SK-N-SH treated with all-trans-retinoic acid at 6 μM for 48 hours (cell line): ENCODE measurements around the gene OR1J1.

Source experiments
- ATAC-seq: fragments of 200-7000 bp; cut with Tn5 transposase; 3 replicates; pipeline ENCODE4 v1.9.1; 2020; ENCODE audit warnings: mild to moderate bottlenecking, moderate library complexity
- BACH2 ChIP-seq: fragments of 250-450 bp; sonication (Bioruptor Pico); IDR thresholded peaks from 2 replicates; pipeline ENCODE4 v1.9.0; 2021; ENCODE audit warnings: mild to moderate bottlenecking, borderline replicate concordance
- CSDC2 ChIP-seq: fragments of 250-450 bp; sonication (Bioruptor Pico); IDR thresholded peaks from 2 replicates; pipeline ENCODE4 v1.5.0; 2020; ENCODE audit warnings: mild to moderate bottlenecking, moderate library complexity
- ESRRG ChIP-seq: fragments of 250-450 bp; sonication (Bioruptor Pico); IDR thresholded peaks from 2 replicates; pipeline ENCODE4 v1.6.1; 2021; ENCODE audit warnings: mild to moderate bottlenecking
- GLIS3 ChIP-seq: fragments of 250-450 bp; sonication (Bioruptor Pico); IDR thresholded peaks from 2 replicates; pipeline ENCODE4 v1.5.0; 2020; ENCODE audit warnings: mild to moderate bottlenecking, moderate library complexity
- OSR1 ChIP-seq: fragments of 250-450 bp; sonication (Bioruptor Pico); IDR thresholded peaks from 2 replicates; pipeline ENCODE4 v1.8.0; 2022; ENCODE audit warnings: moderate library complexity, mild to moderate bottlenecking, inconsistent platforms
- PPARA ChIP-seq: fragments of 250-450 bp; sonication (Bioruptor Pico); IDR thresholded peaks from 2 replicates; pipeline ENCODE4 v1.5.0; 2020; ENCODE audit warnings: mild to moderate bottlenecking, borderline replicate concordance
- RARB ChIP-seq: fragments of 250-450 bp; sonication (Bioruptor Pico); IDR thresholded peaks from 2 replicates; pipeline ENCODE4 v1.8.0; 2021; ENCODE audit warnings: mild to moderate bottlenecking, moderate library complexity
- SNAI2 ChIP-seq: fragments of 250-450 bp; sonication (Bioruptor Pico); IDR thresholded peaks from 2 replicates; pipeline ENCODE4 v1.5.0; 2020; ENCODE audit warnings: mild to moderate bottlenecking, moderate library complexity
- TCF4 ChIP-seq: fragments of 250-450 bp; sonication (Bioruptor Pico); IDR thresholded peaks from 2 replicates; pipeline ENCODE4 v1.8.0; 2021; ENCODE audit warnings: mild to moderate bottlenecking, moderate library complexity, borderline replicate concordance
- TOX ChIP-seq: fragments of 250-450 bp; sonication (Bioruptor Pico); IDR thresholded peaks from 2 replicates; pipeline ENCODE4 v1.8.0; 2021; ENCODE audit warnings: mild to moderate bottlenecking, moderate library complexity, borderline replicate concordance
- ZC3H10 ChIP-seq: fragments of 250-450 bp; sonication (Bioruptor Pico); IDR thresholded peaks from 2 replicates; pipeline ENCODE4 v1.5.1; 2021; ENCODE audit warnings: mild to moderate bottlenecking, moderate library complexity
- ZFP3 ChIP-seq: fragments of 250-450 bp; sonication (Bioruptor Pico); IDR thresholded peaks from 2 replicates; pipeline ENCODE4 v1.5.0; 2020; ENCODE audit warnings: mild to moderate bottlenecking, moderate library complexity
- ZFP30 ChIP-seq: fragments of 450-650 bp; formaldehyde crosslinking; IDR thresholded peaks from 2 replicates; pipeline ENCODE4 v1.5.0; 2022; ENCODE audit warnings: mild to moderate bottlenecking, moderate library complexity
- ZNF565 ChIP-seq: fragments of 450-650 bp; formaldehyde crosslinking; conservative IDR thresholded peaks from 2 replicates; pipeline ENCODE4 v1.5.0; 2020; ENCODE audit warnings: low read depth, mild to moderate bottlenecking, moderate library complexity
- ZNF70 ChIP-seq: fragments of 450-650 bp; formaldehyde crosslinking; IDR thresholded peaks from 2 replicates; pipeline ENCODE4 v1.5.0; 2020; ENCODE audit warnings: mild to moderate bottlenecking, moderate library complexity
- ZNF8 ChIP-seq: fragments of 450-650 bp; formaldehyde crosslinking; IDR thresholded peaks from 2 replicates; pipeline ENCODE4 v1.5.0; 2020; ENCODE audit warnings: mild to moderate bottlenecking, moderate library complexity
- TF ChIP-seq, protein P1 (sequence below): fragments of 250-450 bp; sonication (Bioruptor Pico); IDR thresholded peaks from 2 replicates; pipeline ENCODE4 v1.5.1; 2021; ENCODE audit warnings: mild to moderate bottlenecking, moderate library complexity
- TF ChIP-seq, protein P2 (sequence below): fragments of 250-450 bp; sonication (Bioruptor Pico); IDR thresholded peaks from 2 replicates; pipeline ENCODE4 v1.5.0; 2020; ENCODE audit warnings: mild to moderate bottlenecking, moderate library complexity
- TF ChIP-seq, protein P3 (sequence below): fragments of 250-450 bp; sonication (Bioruptor Pico); IDR thresholded peaks from 2 replicates; pipeline ENCODE4 v1.8.0; 2020; ENCODE audit warnings: mild to moderate bottlenecking, moderate library complexity, borderline replicate concordance
- TF ChIP-seq, protein P4 (sequence below): fragments of 250-450 bp; sonication (Bioruptor Pico); IDR thresholded peaks from 2 replicates; pipeline ENCODE4 v1.8.0; 2021; ENCODE audit warnings: low read depth, mild to moderate bottlenecking, moderate library complexity, borderline replicate concordance
- TF ChIP-seq, protein P5 (sequence below): fragments of 250-450 bp; sonication (Bioruptor Pico); IDR thresholded peaks from 2 replicates; pipeline ENCODE4 v1.5.1; 2020; ENCODE audit warnings: low read depth, mild to moderate bottlenecking, moderate library complexity

The OR1J1 gene

DNA sequence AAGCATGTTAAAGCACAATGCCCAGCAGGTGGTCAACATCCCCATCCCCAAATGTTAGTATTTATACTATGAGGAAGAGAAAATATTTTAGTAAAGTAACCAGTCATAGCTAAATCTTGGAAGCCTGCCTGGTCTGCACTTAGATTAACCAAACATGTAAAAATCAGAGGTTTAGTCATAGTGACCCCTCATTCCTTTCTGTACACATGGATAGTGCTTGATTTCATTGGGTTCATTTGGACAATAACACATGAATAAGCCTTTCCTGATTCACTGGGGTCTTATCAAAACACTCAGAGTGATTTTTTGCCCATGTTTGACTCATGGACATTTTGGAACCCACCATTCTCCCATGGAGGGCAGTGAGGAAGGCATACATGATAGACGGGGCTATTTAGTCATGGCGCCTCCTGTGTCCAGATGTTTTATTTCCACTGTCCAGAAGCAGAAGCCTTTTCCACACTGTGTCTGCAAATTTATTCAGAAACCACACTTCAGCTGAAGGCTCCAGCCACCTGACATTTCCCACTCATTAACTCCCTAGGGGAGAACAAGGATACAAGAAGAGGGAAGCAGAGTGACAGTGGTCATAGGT is 32.5 kb downstream of the OR1J1 start:
- peak; percentile 58; the same call in 2 of the 3 replicates for ATAC-seq

DNA sequence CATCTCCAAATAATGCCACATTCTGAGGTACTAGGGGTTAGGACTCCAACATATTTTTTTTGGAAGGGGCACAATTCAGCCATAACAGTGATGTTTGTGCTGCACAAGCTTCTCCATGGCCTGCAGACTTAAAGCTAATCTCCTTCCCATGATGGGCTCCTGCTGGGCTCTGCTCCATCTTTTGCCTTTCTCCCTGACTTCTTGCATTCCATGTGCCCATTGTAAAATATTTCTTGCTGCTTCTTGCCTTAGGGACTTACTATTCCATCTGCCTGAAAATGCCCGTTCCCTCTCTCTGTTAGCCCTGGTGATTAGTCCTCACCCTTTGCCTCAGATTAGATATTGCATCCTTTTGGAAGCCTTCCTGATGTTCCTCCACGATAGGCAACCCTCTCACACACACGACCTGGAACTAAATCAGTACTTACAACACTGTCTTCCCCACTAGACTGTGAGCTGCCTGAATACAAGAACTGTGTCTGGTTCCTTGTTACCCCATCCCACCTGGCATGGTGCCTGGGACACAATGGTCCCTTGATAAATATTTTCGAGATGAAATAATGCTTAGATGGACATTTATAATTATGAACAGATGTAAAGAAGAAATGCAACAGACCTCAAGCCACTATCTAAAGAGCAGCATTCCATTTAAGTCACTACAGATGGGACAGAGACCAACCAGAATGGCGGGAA is 33.5 kb downstream of the OR1J1 start:
- peak; percentile 26; the same call in 2 of the 3 replicates for ATAC-seq
- TF ChIP-seq ZNF565 (CRISPR knock-in tag) (no peak), CSDC2 (CRISPR knock-in tag) (no peak), ZFP30 (no peak), ZFP3 (no peak), TOX (CRISPR knock-in tag) (no peak), GLIS3 (CRISPR knock-in tag) (no peak), ZC3H10 (no peak), PPARA (CRISPR knock-in tag) (no peak), SNAI2 (no peak), OSR1 (CRISPR knock-in tag) (no peak), RARB (CRISPR knock-in tag) (no peak)
- TF ChIP-seq, protein P1, sequence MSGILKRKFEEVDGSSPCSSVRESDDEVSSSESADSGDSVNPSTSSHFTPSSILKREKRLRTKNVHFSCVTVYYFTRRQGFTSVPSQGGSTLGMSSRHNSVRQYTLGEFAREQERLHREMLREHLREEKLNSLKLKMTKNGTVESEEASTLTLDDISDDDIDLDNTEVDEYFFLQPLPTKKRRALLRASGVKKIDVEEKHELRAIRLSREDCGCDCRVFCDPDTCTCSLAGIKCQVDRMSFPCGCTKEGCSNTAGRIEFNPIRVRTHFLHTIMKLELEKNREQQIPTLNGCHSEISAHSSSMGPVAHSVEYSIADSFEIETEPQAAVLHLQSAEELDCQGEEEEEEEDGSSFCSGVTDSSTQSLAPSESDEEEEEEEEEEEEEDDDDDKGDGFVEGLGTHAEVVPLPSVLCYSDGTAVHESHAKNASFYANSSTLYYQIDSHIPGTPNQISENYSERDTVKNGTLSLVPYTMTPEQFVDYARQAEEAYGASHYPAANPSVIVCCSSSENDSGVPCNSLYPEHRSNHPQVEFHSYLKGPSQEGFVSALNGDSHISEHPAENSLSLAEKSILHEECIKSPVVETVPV: no peak
- TF ChIP-seq, protein P2, sequence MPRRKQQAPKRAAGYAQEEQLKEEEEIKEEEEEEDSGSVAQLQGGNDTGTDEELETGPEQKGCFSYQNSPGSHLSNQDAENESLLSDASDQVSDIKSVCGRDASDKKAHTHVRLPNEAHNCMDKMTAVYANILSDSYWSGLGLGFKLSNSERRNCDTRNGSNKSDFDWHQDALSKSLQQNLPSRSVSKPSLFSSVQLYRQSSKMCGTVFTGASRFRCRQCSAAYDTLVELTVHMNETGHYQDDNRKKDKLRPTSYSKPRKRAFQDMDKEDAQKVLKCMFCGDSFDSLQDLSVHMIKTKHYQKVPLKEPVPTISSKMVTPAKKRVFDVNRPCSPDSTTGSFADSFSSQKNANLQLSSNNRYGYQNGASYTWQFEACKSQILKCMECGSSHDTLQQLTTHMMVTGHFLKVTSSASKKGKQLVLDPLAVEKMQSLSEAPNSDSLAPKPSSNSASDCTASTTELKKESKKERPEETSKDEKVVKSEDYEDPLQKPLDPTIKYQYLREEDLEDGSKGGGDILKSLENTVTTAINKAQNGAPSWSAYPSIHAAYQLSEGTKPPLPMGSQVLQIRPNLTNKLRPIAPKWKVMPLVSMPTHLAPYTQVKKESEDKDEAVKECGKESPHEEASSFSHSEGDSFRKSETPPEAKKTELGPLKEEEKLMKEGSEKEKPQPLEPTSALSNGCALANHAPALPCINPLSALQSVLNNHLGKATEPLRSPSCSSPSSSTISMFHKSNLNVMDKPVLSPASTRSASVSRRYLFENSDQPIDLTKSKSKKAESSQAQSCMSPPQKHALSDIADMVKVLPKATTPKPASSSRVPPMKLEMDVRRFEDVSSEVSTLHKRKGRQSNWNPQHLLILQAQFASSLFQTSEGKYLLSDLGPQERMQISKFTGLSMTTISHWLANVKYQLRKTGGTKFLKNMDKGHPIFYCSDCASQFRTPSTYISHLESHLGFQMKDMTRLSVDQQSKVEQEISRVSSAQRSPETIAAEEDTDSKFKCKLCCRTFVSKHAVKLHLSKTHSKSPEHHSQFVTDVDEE (CRISPR knock-in tag): no peak

More for the DNA sequence above, 32.5 kb downstream of the OR1J1 start:
- TF ChIP-seq ZNF8 (no peak), ZFP3 (no peak), ZNF70 (CRISPR knock-in tag) (no peak), CSDC2 (CRISPR knock-in tag) (no peak), BACH2 (CRISPR knock-in tag) (no peak), ESRRG (no peak), ZFP30 (no peak), SNAI2 (no peak), ZNF565 (CRISPR knock-in tag) (no peak), GLIS3 (CRISPR knock-in tag) (no peak), TCF4 (CRISPR knock-in tag) (no peak), OSR1 (CRISPR knock-in tag) (no peak), RARB (CRISPR knock-in tag) (no peak)
- TF ChIP-seq, protein P3, sequence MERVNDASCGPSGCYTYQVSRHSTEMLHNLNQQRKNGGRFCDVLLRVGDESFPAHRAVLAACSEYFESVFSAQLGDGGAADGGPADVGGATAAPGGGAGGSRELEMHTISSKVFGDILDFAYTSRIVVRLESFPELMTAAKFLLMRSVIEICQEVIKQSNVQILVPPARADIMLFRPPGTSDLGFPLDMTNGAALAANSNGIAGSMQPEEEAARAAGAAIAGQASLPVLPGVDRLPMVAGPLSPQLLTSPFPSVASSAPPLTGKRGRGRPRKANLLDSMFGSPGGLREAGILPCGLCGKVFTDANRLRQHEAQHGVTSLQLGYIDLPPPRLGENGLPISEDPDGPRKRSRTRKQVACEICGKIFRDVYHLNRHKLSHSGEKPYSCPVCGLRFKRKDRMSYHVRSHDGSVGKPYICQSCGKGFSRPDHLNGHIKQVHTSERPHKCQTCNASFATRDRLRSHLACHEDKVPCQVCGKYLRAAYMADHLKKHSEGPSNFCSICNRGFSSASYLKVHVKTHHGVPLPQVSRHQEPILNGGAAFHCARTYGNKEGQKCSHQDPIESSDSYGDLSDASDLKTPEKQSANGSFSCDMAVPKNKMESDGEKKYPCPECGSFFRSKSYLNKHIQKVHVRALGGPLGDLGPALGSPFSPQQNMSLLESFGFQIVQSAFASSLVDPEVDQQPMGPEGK: no peak
- TF ChIP-seq, protein P1: no peak
- TF ChIP-seq, protein P4, sequence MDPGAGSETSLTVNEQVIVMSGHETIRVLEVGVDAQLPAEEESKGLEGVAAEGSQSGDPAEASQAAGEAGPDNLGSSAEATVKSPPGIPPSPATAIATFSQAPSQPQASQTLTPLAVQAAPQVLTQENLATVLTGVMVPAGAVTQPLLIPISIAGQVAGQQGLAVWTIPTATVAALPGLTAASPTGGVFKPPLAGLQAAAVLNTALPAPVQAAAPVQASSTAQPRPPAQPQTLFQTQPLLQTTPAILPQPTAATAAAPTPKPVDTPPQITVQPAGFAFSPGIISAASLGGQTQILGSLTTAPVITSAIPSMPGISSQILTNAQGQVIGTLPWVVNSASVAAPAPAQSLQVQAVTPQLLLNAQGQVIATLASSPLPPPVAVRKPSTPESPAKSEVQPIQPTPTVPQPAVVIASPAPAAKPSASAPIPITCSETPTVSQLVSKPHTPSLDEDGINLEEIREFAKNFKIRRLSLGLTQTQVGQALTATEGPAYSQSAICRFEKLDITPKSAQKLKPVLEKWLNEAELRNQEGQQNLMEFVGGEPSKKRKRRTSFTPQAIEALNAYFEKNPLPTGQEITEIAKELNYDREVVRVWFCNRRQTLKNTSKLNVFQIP (CRISPR knock-in tag): no peak
- TF ChIP-seq, protein P2 (CRISPR knock-in tag): no peak
- TF ChIP-seq, protein P5, sequence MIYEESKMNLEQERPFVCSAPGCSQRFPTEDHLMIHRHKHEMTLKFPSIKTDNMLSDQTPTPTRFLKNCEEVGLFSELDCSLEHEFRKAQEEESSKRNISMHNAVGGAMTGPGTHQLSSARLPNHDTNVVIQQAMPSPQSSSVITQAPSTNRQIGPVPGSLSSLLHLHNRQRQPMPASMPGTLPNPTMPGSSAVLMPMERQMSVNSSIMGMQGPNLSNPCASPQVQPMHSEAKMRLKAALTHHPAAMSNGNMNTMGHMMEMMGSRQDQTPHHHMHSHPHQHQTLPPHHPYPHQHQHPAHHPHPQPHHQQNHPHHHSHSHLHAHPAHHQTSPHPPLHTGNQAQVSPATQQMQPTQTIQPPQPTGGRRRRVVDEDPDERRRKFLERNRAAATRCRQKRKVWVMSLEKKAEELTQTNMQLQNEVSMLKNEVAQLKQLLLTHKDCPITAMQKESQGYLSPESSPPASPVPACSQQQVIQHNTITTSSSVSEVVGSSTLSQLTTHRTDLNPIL: no peak
